C4-2B (cell line): Measurements from ENCODE around the gene MRPL50.

Experiments used
- H3K27ac ChIP-seq: fragments of 450-650 bp; 2 replicates; pipeline ENCODE4 v1.5.1; 2017
- ZFX ChIP-seq: fragments of 450-650 bp; IDR thresholded peaks from 2 replicates; pipeline ENCODE4 v1.6.1; 2017
- TF ChIP-seq, protein P1 (sequence below): fragments of 450-650 bp; conservative IDR thresholded peaks from 2 replicates; pipeline ENCODE4 v1.5.1; 2017; ENCODE audit warnings: mild to moderate bottlenecking

Gene MRPL50

DNA sequence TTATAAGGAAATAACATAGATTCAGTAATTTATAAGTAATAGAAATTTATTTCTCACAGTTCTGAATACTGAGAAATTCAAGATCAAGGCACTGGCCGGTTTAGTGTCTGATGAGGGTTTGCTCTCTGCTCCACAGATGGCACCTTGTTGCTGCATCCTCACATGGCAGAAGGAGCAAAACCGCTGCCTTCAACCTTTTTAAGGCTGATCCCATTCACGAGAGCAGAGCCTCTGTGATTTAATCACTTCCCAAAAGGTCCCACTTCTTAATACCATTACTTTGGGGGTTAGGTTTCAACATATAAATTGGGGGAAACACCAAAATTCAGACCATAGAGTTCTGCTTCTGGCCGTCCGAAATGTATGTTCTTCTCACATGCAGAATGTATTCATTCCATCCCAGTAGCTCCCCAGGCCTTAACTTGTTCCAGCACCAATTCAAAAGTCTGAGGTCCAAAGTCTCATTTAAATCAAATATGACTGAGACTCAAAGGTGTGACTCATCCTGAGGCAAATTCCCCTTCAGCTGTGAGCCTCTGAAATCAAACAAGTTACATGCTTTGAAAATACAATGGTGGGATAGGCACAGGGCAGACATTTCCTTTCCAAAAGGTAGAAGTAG is 44.2 kb downstream of the MRPL50 start:
- TF ChIP-seq, protein P1, sequence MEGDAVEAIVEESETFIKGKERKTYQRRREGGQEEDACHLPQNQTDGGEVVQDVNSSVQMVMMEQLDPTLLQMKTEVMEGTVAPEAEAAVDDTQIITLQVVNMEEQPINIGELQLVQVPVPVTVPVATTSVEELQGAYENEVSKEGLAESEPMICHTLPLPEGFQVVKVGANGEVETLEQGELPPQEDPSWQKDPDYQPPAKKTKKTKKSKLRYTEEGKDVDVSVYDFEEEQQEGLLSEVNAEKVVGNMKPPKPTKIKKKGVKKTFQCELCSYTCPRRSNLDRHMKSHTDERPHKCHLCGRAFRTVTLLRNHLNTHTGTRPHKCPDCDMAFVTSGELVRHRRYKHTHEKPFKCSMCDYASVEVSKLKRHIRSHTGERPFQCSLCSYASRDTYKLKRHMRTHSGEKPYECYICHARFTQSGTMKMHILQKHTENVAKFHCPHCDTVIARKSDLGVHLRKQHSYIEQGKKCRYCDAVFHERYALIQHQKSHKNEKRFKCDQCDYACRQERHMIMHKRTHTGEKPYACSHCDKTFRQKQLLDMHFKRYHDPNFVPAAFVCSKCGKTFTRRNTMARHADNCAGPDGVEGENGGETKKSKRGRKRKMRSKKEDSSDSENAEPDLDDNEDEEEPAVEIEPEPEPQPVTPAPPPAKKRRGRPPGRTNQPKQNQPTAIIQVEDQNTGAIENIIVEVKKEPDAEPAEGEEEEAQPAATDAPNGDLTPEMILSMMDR: no peak
- no peak for TF ChIP-seq ZFX
- H3K27ac ChIP-seq: no peak overlapping the region

DNA sequence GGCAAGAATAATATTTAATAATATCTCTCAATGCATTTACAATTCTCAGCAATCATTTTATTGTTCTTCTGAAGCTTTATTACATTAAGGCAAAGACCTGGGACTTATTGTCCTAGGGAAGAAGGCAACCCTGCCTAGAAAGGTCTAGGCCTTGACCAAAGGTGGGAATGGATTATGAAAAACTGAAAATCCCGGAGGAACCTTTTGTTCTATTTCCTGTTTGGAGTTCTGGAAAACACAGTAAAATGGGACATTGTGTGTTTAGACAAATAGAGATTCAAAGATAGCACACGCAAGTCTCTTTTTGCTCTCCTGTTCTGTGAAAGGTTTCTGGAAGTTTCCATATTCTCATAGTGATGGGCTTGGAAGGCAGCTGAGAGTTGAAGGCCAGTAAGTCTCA is 44.7 kb downstream of the MRPL50 start:
- TF ChIP-seq, protein P1: no peak
- TF ChIP-seq ZFX: no peak
- H3K27ac ChIP-seq: no peak overlapping the region

DNA sequence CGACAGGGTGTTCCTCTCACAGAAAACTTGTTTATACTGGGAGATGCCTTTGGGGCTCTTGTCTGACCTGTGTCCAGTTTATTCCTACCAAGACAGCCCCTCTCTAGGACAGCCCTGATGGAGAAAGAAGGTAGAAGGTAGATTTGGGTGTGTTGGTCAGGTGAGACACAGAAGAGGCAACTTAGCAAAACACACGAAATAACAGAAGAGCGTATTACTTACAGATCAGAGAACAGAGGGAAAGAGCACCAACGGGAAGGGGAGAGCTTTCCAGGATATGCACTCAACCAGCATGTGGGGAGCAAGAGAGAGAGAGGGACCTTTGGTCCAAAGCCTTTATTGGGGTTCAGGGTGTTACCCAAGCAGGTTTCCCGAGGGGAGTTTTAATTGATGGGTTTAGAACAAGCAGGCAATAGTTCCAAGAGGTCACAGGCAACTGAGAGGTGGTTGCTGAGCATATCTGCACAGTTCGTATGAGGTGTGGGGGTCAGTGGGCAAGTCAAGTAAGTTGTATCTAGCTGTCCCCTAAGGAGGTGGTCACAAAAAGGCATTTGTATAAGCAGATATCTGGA is 45.4 kb downstream of the MRPL50 start:
- TF ChIP-seq ZFX: no peak
- TF ChIP-seq, protein P1: no peak
- peak overlapping the region; percentile 7; the same call in 1 of the 2 replicates for H3K27ac ChIP-seq

DNA sequence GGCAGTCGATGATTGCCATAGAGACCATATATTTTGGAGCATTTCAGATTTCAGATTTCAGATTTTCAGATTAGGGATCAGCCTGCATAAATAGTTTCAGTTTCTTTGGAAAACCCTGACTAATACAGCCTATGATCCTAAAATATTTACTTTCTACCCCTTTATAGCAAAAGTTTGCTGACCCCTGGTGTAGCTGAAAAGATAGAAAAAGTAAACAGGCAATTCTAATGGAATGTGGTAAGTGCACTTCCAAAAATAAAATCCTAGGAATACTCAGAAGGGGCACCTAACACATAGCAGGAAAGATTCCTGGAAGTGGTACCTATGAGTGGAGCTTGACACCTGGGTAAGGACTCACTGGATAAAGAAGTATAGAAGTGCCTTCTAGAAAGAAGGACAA is 48.1 kb downstream of the MRPL50 start:
- TF ChIP-seq, protein P1: no peak
- TF ChIP-seq ZFX: no peak
- H3K27ac ChIP-seq: no peak overlapping the region

DNA sequence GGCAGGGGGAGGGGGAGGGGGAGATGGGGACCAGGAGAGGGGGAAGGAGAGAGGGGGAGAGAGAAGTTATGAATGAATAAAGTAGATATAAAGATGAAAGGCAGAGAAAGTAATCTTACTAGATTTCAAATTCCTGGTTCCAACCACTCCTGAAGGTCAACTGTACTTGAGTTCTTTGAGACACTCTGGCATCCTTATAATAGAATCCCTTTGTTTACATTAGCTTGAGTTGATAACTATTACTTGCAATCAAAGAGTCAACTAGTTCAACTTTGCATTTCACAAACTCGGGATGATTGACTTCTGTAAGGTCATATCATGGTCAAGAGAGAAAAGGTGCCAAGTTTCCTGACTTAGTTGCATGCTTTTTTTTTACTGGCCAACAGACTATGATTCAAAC is 55.8 kb downstream of the MRPL50 start:
- no peak overlapping the region for H3K27ac ChIP-seq
- TF ChIP-seq, protein P1: no peak
- TF ChIP-seq ZFX: no peak

DNA sequence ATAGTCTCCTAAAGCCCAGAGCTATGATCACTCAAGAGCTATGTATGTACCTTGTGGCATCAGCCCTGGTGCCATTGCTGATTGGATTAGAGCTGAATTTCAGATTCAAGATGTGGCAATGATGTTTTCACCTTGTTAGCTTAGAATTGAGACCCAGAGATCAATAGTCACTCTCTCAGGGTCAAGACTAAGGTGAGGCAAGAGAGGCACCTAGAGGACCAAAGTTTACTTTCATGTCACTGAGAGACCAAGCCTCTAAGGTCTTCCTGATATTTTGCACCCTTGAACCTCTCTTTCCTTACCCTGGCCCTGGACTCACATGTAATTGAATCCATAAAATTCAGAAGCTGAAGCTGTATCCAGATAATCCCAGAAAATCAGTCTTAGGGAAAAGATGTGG is 56.5 kb downstream of the MRPL50 start:
- H3K27ac ChIP-seq: no peak overlapping the region
- TF ChIP-seq ZFX: no peak
